Bone marrow (tissue), 2 donors: ENCODE results near the gene XRCC6.
"Not testable (repeated sequence)": the region's sequence is repeated elsewhere in the genome, so short reads cannot be mapped to it uniquely, and the experiment has no call there.

Source experiments
- DNase-seq, 2 donors: peaks; one replicate each; lab custom pipeline; 2025; lab: John Stamatoyannopoulos, UW

Gene XRCC6

DNA sequence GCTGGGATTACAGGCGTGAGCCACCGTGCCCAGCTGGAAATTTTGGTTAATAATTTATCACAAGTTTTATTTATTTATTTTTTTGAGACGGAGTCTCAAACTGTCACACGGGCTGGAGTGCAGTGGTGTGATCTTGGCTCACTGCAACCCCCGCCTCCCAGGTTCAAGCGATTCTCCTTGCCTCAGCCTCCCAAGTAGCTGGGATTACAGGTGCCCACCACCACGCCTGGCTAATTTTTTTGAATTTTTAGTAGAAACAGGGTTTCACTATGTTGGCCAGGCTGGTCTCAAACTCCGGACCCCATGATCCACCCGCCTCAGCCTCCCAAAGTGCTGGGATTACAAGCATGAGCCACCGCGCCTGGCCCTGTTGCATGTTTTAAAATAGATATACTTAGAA is 65.8 kb downstream of the XRCC6 start:
- not testable (repeated sequence) for DNase-seq

DNA sequence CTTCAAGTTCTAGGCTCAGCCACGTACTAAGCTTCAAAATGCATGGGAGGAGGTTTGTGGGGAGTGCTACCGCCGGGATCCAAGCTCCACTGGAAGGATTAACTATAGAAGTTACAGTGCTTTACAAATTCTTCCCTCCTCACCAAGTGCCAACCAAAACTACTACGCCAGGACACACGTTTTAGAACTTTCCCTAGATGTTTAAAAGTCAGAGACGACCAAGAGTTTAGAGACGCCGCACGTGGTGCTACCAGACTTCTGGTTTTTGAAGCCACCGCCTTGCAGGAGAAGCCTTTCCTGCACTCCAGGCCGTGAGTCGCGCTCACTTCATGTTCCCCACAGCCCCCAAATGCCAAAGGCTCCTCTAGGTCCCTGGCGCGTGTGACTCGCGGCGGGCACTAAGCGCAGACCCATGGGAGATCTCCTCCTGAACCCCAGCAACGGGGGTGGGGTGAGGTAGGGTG is 66.8 kb downstream of the XRCC6 start:
- DNase-seq, result peak in 1 of 2 donors; percentile 38

DNA sequence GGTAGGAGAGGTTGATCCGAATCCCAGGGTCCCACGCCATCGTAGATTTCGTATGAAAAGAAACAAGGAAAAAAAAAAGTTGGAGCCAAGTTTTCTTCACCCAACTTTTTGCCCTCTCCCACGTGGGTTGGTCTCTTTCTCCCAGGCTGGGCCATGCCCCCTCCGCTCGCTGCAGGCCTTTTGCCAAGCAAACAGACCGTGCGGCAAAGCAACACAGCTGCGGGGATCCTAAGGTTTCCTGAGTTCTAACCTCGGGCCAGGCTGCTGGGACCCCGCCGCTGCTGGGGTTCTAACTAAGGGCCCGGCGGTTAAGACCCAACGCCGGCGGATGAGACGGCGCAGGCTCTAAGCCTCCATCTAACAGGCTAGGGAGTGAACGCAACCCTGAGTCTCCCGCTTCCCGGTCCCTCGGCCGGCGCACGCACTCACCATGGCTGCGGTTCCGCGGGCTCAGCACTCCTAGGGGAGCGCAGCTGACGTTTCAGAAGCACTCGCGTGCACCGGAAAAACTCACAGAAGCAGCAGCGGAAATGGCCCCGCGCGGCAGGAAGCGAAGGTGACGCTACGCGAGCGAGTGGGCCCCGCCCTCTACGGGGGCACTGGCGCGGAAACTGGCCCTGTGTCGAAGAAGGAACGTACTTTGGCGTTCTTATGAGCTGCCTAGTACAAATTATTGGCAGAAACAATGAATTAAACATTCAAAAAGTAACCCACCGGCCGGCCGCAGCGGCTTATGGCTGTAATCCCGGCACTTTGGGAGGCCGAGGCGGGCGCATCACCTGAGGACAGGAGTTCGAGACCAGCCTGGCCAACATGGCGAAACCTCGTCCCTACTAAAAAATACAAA is 67.5 kb downstream of the XRCC6 start, which contains the start of gene SNU13:
Gene SNU13, minus strand, starts transcription at position 503 of the 847 bp plus-strand sequence. Its CDS starts 71 bp downstream, at position 432.
- DNase-seq, result peak; percentile 69 to 87

DNA sequence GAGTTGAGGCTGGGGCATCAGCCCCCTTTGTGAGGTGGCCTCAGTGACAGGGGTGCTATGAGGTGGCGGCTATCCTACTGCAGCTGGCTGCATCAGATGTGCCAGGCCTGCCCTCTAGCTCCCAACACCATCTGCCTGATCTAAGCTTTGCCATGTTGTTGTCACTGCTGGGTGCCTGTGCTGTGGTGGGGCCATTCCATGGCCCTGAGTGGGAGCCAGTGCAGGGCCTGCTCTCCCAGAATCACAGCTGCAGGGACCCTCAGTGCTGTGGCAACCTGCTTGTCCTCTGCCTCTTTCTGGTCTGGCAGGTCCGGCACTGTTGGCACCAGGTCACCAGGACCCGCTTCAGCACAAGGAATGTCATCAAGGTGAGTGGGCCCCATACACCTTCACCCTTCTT is 69.4 kb downstream of the XRCC6 start:
- no peak for DNase-seq

DNA sequence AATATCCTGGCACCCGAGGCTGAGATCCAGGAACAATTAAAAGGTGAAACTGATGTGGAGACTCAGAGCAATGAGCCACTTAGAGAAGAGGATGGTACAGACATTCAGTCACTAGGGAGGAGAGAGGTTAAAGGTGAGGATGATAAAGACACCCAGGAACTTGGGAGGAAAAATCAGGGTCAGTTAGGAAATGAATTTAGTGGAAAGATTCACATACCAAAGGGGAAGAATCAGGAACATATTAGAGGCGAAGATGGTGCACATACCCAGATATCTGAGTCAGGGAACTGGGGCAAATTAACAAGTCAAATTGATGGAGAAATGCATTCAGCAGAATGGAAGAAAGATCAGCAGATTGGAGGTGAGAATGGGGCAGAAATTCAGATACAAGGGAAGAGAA is 74.1 kb downstream of the XRCC6 start:
- no peak for DNase-seq

DNA sequence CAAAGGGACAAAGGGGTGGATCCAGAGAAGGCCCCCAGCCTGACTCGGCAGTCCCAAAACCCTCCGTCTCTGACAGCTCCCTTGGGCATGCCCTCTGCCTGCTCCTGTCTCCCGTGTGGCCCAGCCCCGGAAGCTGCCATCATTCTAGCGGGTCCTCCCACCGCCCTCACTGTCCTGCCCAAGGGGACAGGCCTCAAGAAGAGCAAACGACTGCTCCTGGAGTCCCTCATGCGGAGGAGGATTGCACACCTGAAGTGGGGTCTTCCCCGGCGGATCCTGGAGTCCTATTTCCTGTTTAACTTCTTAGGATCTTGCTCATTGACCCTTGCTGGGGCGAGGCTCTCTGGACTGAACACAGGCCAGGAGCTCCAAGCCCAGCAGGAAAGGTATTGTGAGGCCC is 75.6 kb downstream of the XRCC6 start:
- DNase-seq, result no peak

GRCh38 chr22:41697126-41697775 is 76.2 kb downstream of the XRCC6 start:
- DNase-seq, result peak; percentile 87 to 88

DNA sequence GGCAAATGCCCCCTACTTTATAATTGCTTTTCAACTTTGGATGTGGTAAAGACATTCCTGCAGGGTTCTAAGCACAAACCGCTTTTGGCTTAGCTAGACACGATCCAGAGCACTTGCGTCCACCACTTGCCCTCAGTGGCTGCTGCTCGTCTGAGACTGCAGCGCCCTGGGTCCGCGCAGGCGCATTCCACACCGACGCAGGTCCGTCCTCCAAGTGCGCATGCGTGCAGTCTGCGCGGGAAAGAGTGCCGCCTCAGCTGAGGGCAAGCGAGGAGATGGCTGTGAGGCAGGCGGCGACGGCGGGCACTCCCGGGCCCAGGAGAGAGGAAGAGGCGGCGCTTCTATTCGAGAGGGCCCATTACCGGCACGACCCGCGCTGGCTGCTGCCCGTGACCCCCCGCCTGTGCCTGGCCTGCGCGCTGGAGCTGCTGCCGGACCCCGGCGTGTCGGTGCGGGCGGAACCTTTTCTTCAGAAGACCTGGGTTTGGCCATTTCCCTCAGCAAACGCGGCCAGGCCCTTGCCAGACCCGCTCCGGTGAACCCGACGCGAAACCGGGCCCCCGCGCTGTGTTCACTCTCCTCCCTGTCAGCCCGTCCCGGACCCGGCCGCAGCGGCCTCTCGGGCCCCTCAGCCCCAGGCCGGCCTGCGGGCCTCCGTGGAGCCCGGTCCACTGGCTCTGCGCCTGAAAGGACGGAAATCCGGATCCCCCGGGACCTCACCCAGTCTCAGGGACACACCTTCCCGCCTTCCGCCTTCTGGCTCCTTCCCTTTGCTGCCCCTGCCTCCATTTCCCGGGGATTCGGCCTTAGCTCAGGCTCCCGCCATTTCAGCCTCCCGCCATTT is 78.4 kb downstream of the XRCC6 start, which contains the start of gene MEI1:
Gene MEI1, plus strand, starts transcription at position 240 of the 844 bp plus-strand sequence. Its CDS starts 36 bp downstream, at position 276.
- peak in 1 of 2 donors; percentile 18 for DNase-seq

DNA sequence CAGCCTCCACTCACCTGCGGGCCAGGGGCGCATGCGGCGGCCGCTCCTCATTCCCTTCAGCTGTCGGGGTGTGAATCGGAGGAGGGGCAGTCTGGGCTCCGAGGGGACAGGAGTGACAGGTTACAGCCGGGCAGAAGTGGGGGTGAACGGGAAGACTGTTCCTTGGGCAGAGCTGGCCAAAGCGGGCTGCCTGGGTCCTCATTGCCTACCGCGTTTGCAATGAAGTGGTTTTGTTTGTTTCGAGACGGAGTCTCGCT is 78.9 kb downstream of the XRCC6 start:
- DNase-seq, result no peak

DNA sequence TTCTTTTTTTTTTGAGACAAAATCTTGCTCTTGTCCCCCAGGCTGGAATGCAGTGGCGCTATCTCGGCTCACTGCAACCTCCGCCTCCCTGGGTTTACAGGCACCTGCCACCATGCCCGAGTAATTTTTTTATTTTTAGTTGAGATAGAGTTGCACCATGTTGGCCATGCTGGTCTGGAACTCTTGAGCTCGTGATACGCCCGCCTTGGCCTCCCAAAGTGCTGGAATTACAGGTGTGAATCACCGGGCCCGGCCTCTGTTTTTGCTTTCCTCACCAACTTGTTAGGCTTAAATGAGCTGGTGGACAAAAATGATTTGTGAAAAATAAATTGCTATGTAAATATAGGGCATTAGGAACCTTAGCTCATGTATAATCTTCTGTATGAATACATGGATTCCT is 81.7 kb downstream of the XRCC6 start:
- no peak for DNase-seq

DNA sequence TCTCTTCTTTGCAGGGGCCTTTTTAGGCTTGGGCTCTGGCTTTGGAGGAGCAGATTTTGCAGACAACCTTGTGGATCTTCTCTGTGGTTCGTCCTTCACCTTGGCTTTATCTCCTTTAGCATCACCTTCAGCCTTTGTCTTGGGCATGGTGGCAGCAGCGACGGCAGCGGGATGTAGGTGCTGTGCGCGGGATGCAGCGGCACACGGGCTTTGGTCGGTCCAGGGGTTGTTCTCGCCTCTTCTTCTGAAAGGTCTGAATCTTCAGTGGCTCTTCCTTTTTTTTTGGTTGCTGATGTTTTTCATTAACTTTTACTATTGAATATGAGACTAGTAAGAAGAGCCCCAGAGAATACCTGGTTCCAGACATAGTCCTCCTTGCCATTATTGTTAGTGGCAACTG is 88.2 kb downstream of the XRCC6 start:
- DNase-seq, result no peak

GRCh38 chr22:41713004-41713403 is 91.9 kb downstream of the XRCC6 start:
- no peak for DNase-seq
